ENCODE measurements around the gene FURIN.

FURIN gene

DNA sequence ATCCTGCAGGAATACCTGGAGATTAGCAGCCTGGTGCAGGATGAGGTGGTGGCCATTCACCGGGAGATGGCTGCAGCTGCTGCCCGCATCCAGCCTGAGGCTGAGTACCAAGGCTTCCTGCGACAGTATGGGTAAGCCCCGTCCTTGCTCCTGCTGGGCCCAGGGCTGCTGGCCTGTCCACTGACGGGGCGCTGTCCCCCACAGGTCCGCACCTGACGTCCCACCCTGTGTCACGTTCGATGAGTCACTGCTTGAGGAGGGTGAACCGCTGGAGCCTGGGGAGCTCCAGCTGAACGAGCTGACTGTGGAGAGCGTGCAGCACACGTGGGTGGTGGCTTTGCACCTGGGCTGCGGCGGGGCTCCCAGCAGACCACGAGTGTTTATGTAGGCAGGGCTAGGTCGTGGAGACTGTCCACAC lies 20.9 kb downstream of the FURIN start:
- no peak overlapping the region for H3K27ac ChIP-seq (ENCODE audit: poor library complexity, severe bottlenecking)
- DNase-seq (ENCODE audit: low spot score) (no peak), ATAC-seq (ENCODE audit: low read depth) (no peak)
- H3K27me3 ChIP-seq (ENCODE audit: insufficient read depth, poor library complexity, severe bottlenecking): no peaks in the 10 kb centered on the region
- H3K9me3 ChIP-seq (ENCODE audit: severe bottlenecking): no peaks in the 10 kb centered on the region
- TF ChIP-seq, protein P1, sequence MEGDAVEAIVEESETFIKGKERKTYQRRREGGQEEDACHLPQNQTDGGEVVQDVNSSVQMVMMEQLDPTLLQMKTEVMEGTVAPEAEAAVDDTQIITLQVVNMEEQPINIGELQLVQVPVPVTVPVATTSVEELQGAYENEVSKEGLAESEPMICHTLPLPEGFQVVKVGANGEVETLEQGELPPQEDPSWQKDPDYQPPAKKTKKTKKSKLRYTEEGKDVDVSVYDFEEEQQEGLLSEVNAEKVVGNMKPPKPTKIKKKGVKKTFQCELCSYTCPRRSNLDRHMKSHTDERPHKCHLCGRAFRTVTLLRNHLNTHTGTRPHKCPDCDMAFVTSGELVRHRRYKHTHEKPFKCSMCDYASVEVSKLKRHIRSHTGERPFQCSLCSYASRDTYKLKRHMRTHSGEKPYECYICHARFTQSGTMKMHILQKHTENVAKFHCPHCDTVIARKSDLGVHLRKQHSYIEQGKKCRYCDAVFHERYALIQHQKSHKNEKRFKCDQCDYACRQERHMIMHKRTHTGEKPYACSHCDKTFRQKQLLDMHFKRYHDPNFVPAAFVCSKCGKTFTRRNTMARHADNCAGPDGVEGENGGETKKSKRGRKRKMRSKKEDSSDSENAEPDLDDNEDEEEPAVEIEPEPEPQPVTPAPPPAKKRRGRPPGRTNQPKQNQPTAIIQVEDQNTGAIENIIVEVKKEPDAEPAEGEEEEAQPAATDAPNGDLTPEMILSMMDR (IDR thresholded peaks at IDR 0.05; ENCODE audit: poor library complexity, severe bottlenecking): no peak
- no peaks in the 10 kb centered on the region for H3K4me1 ChIP-seq (ENCODE audit: insufficient read depth, poor library complexity, severe bottlenecking)
- H3K4me3 ChIP-seq (ENCODE audit: severe bottlenecking): no peak overlapping the region
- H3K36me3 ChIP-seq (ENCODE audit: low read depth): no peaks in the 10 kb centered on the region

DNA sequence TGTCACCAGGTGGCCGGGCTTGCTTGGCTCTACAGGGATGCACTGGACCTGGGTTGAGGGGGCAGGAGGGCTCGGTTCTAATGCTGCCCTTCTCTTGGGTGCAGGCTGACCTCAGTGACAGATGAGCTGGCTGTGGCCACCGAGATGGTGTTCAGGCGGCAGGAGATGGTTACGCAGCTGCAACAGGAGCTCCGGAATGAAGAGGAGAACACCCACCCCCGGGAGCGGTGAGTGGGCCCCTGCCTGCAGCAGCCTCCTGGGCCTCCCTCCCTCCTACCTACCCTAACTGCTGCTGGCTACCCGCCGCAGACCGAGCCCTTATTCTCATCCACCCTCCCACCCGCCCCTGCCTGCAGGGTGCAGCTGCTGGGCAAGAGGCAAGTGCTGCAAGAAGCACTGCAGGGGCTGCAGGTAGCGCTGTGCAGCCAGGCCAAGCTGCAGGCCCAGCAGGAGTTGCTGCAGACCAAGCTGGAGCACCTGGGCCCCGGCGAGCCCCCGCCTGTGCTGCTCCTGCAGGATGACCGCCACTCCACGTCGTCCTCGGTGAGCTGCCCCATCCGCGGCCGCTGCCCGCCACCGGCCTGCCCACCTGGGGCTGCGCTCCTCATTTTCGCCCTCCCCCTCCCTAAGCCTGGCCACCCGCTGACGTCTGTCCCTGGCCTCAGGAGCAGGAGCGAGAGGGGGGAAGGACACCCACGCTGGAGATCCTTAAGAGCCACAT lies 21.5 kb downstream of the FURIN start:
- Histone ChIP-seq H3K36me3 (ENCODE audit: low read depth) (no peaks in the 10 kb centered on the region), H3K4me1 (ENCODE audit: insufficient read depth, poor library complexity, severe bottlenecking) (no peaks in the 10 kb centered on the region), H3K27me3 (ENCODE audit: insufficient read depth, poor library complexity, severe bottlenecking) (no peaks in the 10 kb centered on the region), H3K27ac (ENCODE audit: poor library complexity, severe bottlenecking) (no peak overlapping the region), H3K9me3 (ENCODE audit: severe bottlenecking) (no peaks in the 10 kb centered on the region), H3K4me3 (ENCODE audit: severe bottlenecking) (no peak overlapping the region)
- no peak for DNase-seq (ENCODE audit: low spot score)
- no peak for ATAC-seq (ENCODE audit: low read depth)
- TF ChIP-seq, protein P1 (IDR thresholded peaks at IDR 0.05; ENCODE audit: poor library complexity, severe bottlenecking): no peak

DNA sequence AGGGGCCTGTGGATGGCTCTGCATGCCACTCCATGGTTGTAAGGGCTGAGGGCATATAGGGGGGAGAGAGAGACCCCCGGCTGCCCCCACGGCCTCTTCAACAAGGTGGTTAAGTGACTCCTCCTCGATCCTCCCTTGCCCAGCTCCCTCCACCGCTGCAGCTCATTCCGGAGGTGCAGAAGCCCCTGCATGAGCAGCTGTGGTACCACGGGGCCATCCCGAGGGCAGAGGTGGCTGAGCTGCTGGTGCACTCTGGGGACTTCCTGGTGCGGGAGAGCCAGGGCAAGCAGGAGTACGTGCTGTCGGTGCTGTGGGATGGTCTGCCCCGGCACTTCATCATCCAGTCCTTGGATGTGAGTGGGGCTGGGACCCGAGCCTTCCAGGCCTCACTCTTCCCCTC lies 22.5 kb downstream of the FURIN start:
- Histone ChIP-seq H3K27ac (ENCODE audit: poor library complexity, severe bottlenecking) (no peak overlapping the region), H3K4me1 (ENCODE audit: insufficient read depth, poor library complexity, severe bottlenecking) (no peaks in the 10 kb centered on the region), H3K9me3 (ENCODE audit: severe bottlenecking) (no peaks in the 10 kb centered on the region), H3K4me3 (ENCODE audit: severe bottlenecking) (no peak overlapping the region), H3K36me3 (ENCODE audit: low read depth) (no peaks in the 10 kb centered on the region), H3K27me3 (ENCODE audit: insufficient read depth, poor library complexity, severe bottlenecking) (no peaks in the 10 kb centered on the region)
- TF ChIP-seq, protein P1 (IDR thresholded peaks at IDR 0.05; ENCODE audit: poor library complexity, severe bottlenecking): no peak
- ATAC-seq (ENCODE audit: low read depth) (no peak), DNase-seq (ENCODE audit: low spot score) (peak; percentile 74)

DNA sequence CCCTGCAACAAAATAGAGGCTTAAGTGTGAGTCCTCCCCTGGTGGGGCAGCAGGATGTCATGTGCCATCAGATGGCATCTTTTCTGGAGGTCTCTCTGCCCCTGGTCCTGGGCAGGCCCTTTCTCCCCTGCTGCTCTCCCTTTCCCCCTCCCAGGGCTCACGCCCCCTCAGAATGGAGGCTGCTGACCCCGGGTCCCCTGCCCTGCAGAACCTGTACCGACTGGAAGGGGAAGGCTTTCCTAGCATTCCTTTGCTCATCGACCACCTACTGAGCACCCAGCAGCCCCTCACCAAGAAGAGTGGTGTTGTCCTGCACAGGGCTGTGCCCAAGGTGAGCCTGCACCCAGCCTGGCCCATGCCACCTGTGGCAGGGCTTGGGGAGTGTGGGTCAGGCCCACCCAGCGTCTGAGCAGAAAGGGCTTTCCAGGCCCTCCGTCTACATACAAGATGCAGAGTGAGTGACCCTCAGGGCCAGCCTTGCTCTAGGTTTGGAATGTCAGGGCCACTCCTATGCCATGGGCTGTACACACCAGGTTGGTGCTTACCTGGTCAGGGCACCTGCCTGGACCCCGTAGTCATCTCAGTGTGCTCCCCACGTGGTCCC lies 23.1 kb downstream of the FURIN start:
- H3K9me3 ChIP-seq (ENCODE audit: severe bottlenecking): no peaks in the 10 kb centered on the region
- no peaks in the 10 kb centered on the region for H3K27me3 ChIP-seq (ENCODE audit: insufficient read depth, poor library complexity, severe bottlenecking)
- no peaks in the 10 kb centered on the region for H3K4me1 ChIP-seq (ENCODE audit: insufficient read depth, poor library complexity, severe bottlenecking)
- no peaks in the 10 kb centered on the region for H3K36me3 ChIP-seq (ENCODE audit: low read depth)
- ATAC-seq (ENCODE audit: low read depth) (no peak), DNase-seq (ENCODE audit: low spot score) (no peak)
- no peak overlapping the region for H3K27ac ChIP-seq (ENCODE audit: poor library complexity, severe bottlenecking)
- TF ChIP-seq, protein P1 (IDR thresholded peaks at IDR 0.05; ENCODE audit: poor library complexity, severe bottlenecking): no peak
- H3K4me3 ChIP-seq (ENCODE audit: severe bottlenecking): no peak overlapping the region

DNA sequence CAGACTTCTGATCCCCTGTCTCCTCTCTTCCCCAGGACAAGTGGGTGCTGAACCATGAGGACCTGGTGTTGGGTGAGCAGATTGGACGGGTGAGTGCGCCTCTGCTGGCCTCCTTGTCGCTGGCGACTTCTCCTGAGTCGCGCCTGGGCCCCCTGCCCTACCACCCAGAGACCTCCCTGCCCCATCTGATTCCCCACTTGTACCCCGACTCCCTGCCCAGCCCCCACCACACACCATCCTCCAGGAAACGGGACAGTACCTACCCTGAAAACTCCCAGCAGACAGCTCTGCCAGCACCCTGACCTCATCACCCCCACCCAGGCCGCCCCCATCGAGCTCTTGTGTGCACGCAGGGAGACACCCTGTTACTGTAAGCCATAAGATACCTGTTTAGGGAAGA lies 23.6 kb downstream of the FURIN start:
- H3K4me1 ChIP-seq (ENCODE audit: insufficient read depth, poor library complexity, severe bottlenecking): no peaks in the 10 kb centered on the region
- H3K27me3 ChIP-seq (ENCODE audit: insufficient read depth, poor library complexity, severe bottlenecking): no peaks in the 10 kb centered on the region
- no peak overlapping the region for H3K4me3 ChIP-seq (ENCODE audit: severe bottlenecking)
- DNase-seq (ENCODE audit: low spot score): peak; percentile 67
- H3K27ac ChIP-seq (ENCODE audit: poor library complexity, severe bottlenecking): no peak overlapping the region
- H3K9me3 ChIP-seq (ENCODE audit: severe bottlenecking): no peaks in the 10 kb centered on the region
- TF ChIP-seq, protein P1 (IDR thresholded peaks at IDR 0.05; ENCODE audit: poor library complexity, severe bottlenecking): no peak
- no peaks in the 10 kb centered on the region for H3K36me3 ChIP-seq (ENCODE audit: low read depth)
- ATAC-seq (ENCODE audit: low read depth): no peak

Measured in RWPE2 (cell line).